ENCODE measurements around the gene CHML.

DNA sequence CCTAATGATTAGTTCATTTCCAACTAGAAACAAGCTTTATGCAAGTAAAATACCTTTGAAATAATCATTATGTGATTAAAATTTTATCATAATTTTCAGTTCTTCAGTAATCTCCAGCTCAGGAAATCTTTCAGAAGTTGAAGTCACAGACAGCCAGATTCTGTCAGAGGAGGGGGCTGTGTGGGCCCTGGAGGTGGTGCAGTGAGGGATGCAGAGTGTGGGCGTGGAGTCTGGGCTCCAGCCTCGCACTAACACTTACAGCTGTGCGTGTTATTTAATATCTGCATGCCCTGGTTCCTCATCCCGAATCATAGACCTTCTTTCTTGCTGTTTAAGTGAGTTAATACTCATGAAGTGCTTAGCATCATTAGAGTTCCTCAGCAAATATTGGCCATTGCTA is 35.8 kb upstream of the CHML start:
- TF ChIP-seq EZH2 (IDR thresholded peaks at IDR 0.05; ENCODE audit: insufficient read depth, poor library complexity, severe bottlenecking), result no peak
- TF ChIP-seq EZH2phosphoT487 (IDR thresholded peaks at IDR 0.05; ENCODE audit: insufficient read depth, low read depth), result no peak
